Central memory CD8-positive, alpha-beta T cell (primary cell): ENCODE data around the gene ST8SIA5.

Experiments used
- ATAC-seq: fragments of 150-1000 bp; cut with Tn5 transposase; replicated peaks from 2 replicates; pipeline ENCODE4 v1.10.0; 2022; ENCODE audit warnings: mild to moderate bottlenecking, moderate FRiP score, moderate number of reproducible peaks; ENCODE audit not compliant: poor library complexity, severe bottlenecking; ENCODE audit errors: extremely low read depth
- DNase-seq, 2 donors: peaks; one replicate each; pipeline ENCODE4 v3.0.0; 2021; ENCODE audit warnings: low spot score in 2 of 2
- H3K27ac Mint-ChIP-seq: one replicate; pipeline ENCODE4 v1.8.0; 2022; ENCODE audit warnings: low read depth, mild to moderate bottlenecking, moderate library complexity, mixed read lengths
- H3K27me3 Mint-ChIP-seq: one replicate; pipeline ENCODE4 v1.8.0; 2022; ENCODE audit warnings: mixed read lengths
- H3K36me3 Mint-ChIP-seq: one replicate; pipeline ENCODE4 v1.8.0; 2022; ENCODE audit warnings: mild to moderate bottlenecking, moderate library complexity, mixed read lengths; ENCODE audit not compliant: insufficient read depth
- H3K4me1 Mint-ChIP-seq: one replicate; pipeline ENCODE4 v1.8.0; 2022; ENCODE audit warnings: mixed read lengths
- H3K4me3 Mint-ChIP-seq: one replicate; pipeline ENCODE4 v1.8.0; 2022; ENCODE audit warnings: mild to moderate bottlenecking, moderate library complexity, mixed read lengths
- H3K9me3 Mint-ChIP-seq: one replicate; pipeline ENCODE4 v1.8.0; 2022; ENCODE audit warnings: mixed read lengths

The ST8SIA5 gene

DNA sequence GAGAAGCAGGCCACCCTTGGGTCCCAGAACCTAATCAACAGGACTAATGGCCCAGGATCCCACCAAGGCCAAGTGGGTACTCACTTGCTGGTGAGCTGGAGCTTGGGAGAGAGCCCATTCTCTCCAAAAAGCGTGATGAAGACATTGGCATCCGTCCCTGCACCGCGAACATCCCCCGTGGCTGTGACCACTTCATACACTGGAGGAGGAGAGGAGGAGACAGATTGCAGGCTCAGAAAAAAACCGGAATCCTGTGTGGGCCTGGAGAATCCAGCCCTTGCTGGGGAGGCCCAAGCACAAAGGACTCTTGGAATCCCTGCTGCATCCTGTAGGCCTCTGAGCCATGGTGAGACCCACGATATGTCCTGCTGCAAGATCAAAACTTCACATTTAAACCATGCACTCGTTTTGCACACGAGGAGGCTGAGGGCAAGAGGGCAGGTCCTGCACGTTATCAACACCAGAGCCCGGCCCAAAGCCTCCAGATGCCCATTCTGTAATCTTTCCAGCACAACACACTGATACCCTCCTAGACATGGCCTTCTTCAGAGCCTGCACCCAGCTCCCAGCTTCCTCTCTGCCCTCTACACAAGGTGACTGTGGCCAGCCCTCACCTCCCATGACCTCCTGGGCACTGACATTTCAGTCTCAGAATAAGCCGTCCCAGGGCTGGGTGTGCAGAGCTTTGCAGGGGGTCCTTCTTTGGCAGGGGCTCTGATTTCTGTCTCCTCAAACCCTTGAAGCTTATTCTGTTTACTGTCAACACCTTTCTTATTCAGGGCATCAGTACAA, 107.6 kb downstream of the ST8SIA5 start:
- no peak overlapping the region for H3K27ac Mint-ChIP-seq
- ATAC-seq: no peak
- H3K4me1 Mint-ChIP-seq: no peaks in the 10 kb centered on the region
- H3K36me3 Mint-ChIP-seq: no peaks in the 10 kb centered on the region
- no peak for DNase-seq
- no peaks in the 10 kb centered on the region for H3K9me3 Mint-ChIP-seq
- H3K4me3 Mint-ChIP-seq: no peak overlapping the region
- H3K27me3 Mint-ChIP-seq: peaks cover 29% of the 10 kb centered on the region

DNA sequence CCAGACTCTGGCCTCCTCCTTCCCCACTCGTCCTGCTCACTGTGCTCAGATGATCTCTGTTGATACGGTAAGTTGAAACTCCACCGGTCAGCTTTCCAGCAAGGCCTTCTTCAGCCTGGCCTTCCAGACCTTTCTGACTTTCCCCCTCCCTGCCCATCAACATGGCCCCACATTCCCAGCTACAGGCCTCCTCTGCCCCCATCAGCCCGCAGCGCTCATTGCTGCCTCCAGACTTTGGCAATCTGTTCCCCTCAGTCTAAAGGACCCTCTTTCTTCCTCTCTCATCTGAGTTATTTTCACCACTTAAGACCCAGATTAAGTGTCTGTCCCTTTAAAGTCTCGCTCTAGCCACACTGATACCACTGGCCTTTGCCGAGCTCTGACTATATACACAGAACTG, 110.4 kb downstream of the ST8SIA5 start:
- ATAC-seq: no peak
- H3K27ac Mint-ChIP-seq: no peak overlapping the region
- H3K9me3 Mint-ChIP-seq: no peaks in the 10 kb centered on the region
- no peak overlapping the region for H3K4me3 Mint-ChIP-seq
- H3K4me1 Mint-ChIP-seq: no peaks in the 10 kb centered on the region
- H3K36me3 Mint-ChIP-seq: no peaks in the 10 kb centered on the region
- no peak for DNase-seq
- peaks cover 36% of the 10 kb centered on the region for H3K27me3 Mint-ChIP-seq

DNA sequence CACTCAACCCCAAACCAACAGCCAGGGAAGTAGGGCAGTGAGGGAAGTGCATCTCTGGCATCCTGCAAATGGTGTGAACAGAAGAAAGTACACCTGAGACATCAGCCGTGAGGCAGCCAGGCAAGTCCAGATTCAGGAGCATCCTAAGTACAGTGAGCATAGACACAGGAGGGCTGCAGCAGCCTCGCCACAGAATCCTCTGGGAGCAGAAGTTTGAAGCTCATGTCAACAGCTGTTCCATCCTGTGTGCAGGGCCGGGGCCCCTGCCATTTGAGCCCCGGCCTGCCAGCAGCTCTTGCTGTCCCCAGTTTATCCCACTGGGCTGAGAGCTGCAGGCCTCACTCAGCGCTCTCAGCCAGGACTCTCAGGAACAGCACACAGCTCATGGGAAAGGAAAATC, 114.3 kb downstream of the ST8SIA5 start:
- H3K9me3 Mint-ChIP-seq: no peaks in the 10 kb centered on the region
- no peak for ATAC-seq

DNA sequence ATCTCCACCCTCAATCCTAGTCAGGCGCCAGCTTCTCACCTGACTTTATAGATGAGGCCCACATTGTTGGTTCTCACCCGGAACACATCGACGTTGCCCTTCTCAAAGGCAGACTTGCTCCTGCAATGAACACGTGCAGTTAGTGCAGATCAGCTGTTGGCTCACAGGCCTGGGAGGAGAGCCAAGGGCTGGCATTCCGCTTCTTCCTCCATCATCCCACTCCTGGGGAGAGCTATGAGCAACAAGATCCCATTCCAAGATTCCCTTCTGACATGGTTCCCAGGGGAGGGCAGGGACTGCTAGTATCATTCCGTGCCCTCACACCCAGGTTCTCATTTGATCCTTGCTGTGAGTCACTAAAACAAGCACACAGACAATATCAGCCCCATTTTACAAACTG, 114.9 kb downstream of the ST8SIA5 start:
- Mint-ChIP-seq H3K27me3 (peaks cover 22% of the 10 kb centered on the region), H3K9me3 (no peaks in the 10 kb centered on the region), H3K4me1 (no peaks in the 10 kb centered on the region), H3K36me3 (no peaks in the 10 kb centered on the region), H3K4me3 (no peak overlapping the region), H3K27ac (no peak overlapping the region)
- ATAC-seq (no peak), DNase-seq (no peak)

More for the DNA sequence above, 114.3 kb downstream of the ST8SIA5 start:
- Mint-ChIP-seq H3K27me3 (peaks cover 29% of the 10 kb centered on the region), H3K27ac (no peak overlapping the region), H3K36me3 (no peaks in the 10 kb centered on the region), H3K4me3 (no peak overlapping the region), H3K4me1 (no peaks in the 10 kb centered on the region)
- DNase-seq: no peak

DNA sequence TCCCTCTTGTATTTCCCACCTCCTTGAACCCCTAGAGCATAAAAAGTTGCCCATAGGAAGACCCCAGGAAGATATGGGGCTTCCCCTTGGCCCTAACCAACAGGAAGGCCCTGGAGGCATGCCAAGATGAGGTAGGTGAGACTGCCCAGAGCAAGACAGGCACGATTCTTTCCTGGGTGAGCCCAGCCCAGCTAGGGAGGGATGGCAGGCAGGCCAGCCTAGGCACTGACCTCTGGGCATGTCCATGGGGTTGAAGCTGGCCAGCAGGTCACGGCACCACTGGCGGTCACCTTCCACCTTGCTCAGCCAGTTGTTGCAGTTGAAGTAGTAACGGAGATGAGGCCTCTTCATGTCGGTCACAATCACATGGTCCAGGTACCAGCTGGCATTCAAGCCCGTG, 117.5 kb downstream of the ST8SIA5 start:
- ATAC-seq (no peak), DNase-seq (no peak)
- H3K4me1 Mint-ChIP-seq: no peaks in the 10 kb centered on the region
- H3K27ac Mint-ChIP-seq: no peak overlapping the region
- H3K4me3 Mint-ChIP-seq: no peak overlapping the region
- peaks cover 2% of the 10 kb centered on the region for H3K36me3 Mint-ChIP-seq
- H3K27me3 Mint-ChIP-seq: peaks cover 15% of the 10 kb centered on the region
- H3K9me3 Mint-ChIP-seq: no peaks in the 10 kb centered on the region

DNA sequence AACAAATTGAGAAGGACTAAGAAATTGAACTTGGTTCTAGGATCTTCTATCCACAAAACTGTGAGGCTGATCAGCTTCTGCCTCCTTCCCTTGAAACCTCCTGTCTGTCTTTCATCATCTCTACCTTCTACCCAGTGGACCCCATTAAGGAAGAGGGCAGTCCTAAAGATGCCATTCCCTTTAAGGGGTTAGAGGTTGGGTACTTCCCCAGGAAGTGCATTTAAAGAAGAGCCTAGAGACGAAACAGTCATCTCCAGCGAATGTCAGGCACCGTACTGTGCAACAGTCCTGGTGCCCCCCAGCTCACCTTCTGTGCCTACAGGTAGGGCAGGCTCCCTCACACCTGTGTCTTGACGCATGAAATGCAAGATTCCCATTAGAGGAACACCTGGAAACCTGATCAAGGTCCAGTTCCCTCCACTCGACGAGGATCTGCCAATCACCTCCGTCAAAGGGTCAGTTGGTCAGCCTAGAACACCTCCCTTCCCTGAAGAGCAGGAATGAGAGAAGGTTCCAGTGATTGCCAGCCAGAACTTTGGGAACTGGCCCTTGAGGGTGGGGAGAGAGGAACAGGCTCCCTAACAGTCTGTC, 120.7 kb downstream of the ST8SIA5 start:
- Mint-ChIP-seq H3K4me1 (no peaks in the 10 kb centered on the region), H3K9me3 (no peaks in the 10 kb centered on the region), H3K4me3 (no peak overlapping the region), H3K27ac (no peak overlapping the region), H3K36me3 (peaks cover 2% of the 10 kb centered on the region), H3K27me3 (peaks cover 2% of the 10 kb centered on the region)
- no peak for DNase-seq
- no peak for ATAC-seq

- Mint-ChIP-seq H3K27ac (no peak overlapping the region), H3K27me3 (no peaks in the 10 kb centered on the region), H3K9me3 (no peaks in the 10 kb centered on the region), H3K36me3 (peaks cover 2% of the 10 kb centered on the region), H3K4me3 (no peak overlapping the region), H3K4me1 (peaks cover 11% of the 10 kb centered on the region)
- DNase-seq (no peak), ATAC-seq (no peak)
These were observed 124.3 kb downstream of the ST8SIA5 start for GRCh38 chr18:46632401-46633071.

- Mint-ChIP-seq H3K4me3 (no peak overlapping the region), H3K27ac (no peak overlapping the region), H3K4me1 (peaks cover 11% of the 10 kb centered on the region), H3K36me3 (no peaks in the 10 kb centered on the region), H3K9me3 (no peaks in the 10 kb centered on the region), H3K27me3 (peaks cover 2% of the 10 kb centered on the region)
- ATAC-seq (no peak), DNase-seq (no peak)
These were observed 125.9 kb downstream of the ST8SIA5 start for GRCh38 chr18:46630991-46631390.

GRCh38 chr18:46630160-46630559, 126.7 kb downstream of the ST8SIA5 start:
- ATAC-seq (no peak), DNase-seq (no peak)
- Mint-ChIP-seq H3K4me1 (peaks cover 11% of the 10 kb centered on the region), H3K36me3 (no peaks in the 10 kb centered on the region), H3K27ac (no peak overlapping the region), H3K27me3 (peaks cover 10% of the 10 kb centered on the region), H3K9me3 (no peaks in the 10 kb centered on the region), H3K4me3 (no peak overlapping the region)

- ATAC-seq: no peak
- no peak overlapping the region for H3K27ac Mint-ChIP-seq
- DNase-seq: no peak
- no peaks in the 10 kb centered on the region for H3K9me3 Mint-ChIP-seq
- H3K27me3 Mint-ChIP-seq: peaks cover 10% of the 10 kb centered on the region
- H3K4me1 Mint-ChIP-seq: peaks cover 19% of the 10 kb centered on the region
- no peak overlapping the region for H3K4me3 Mint-ChIP-seq
- no peaks in the 10 kb centered on the region for H3K36me3 Mint-ChIP-seq
These were observed 127.5 kb downstream of the ST8SIA5 start for GRCh38 chr18:46629361-46629760.

DNA sequence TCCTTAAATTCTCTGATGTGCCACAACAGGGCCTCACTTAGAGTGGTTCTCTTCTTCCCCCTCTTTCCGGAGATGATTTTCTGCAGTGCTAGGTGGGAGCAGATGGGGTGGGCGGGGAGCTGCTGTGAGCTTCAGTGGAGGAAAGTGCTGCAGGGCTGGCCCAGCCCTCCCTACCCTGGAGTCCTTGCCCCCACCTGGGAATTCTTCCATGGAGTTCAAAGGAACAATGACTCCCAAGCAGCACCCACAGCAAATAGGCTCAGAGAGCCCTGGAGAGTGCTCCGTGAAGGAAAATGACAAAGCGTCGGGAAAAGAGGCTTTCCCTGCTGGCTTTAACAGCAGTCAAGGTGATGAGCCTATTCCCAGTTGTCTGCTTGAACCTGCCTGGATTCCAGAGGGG, 128.6 kb downstream of the ST8SIA5 start:
- H3K36me3 Mint-ChIP-seq: no peaks in the 10 kb centered on the region
- ATAC-seq: no peak
- peaks cover 10% of the 10 kb centered on the region for H3K27me3 Mint-ChIP-seq
- H3K4me1 Mint-ChIP-seq: peaks cover 31% of the 10 kb centered on the region
- DNase-seq: no peak
- no peaks in the 10 kb centered on the region for H3K9me3 Mint-ChIP-seq
- no peak overlapping the region for H3K27ac Mint-ChIP-seq
- H3K4me3 Mint-ChIP-seq: no peak overlapping the region

- ATAC-seq (no peak), DNase-seq (no peak)
- Mint-ChIP-seq H3K36me3 (no peaks in the 10 kb centered on the region), H3K27me3 (peaks cover 10% of the 10 kb centered on the region), H3K4me1 (peaks cover 34% of the 10 kb centered on the region), H3K4me3 (no peak overlapping the region), H3K9me3 (no peaks in the 10 kb centered on the region), H3K27ac (no peak overlapping the region)
These were observed 129.7 kb downstream of the ST8SIA5 start for GRCh38 chr18:46627136-46627535.

- peaks cover 40% of the 10 kb centered on the region for H3K4me1 Mint-ChIP-seq
- peaks cover 3% of the 10 kb centered on the region for H3K36me3 Mint-ChIP-seq
These were observed 131.8 kb downstream of the ST8SIA5 start for GRCh38 chr18:46625069-46625468.

More at GRCh38 chr18:46625069-46625468, 131.8 kb downstream of the ST8SIA5 start:
- ATAC-seq (no peak), DNase-seq (no peak)
- peak overlapping the region; percentile 12 for H3K4me3 Mint-ChIP-seq
- H3K27ac Mint-ChIP-seq: peak overlapping the region; percentile 22
- no peaks in the 10 kb centered on the region for H3K9me3 Mint-ChIP-seq
- H3K27me3 Mint-ChIP-seq: peaks cover 10% of the 10 kb centered on the region
